ENCODE data around the gene RARA. TPM values are rescaled to one million over a fixed set of nuclear protein-coding genes. Genes with fewer than 3 reads are reported as not detected.
"Not testable (repeated sequence)": the region's sequence is repeated elsewhere in the genome, so short reads cannot be mapped to it uniquely, and the experiment has no call there.

The RARA gene
- total RNA-seq, 1 experiment from 2014 or later = 25.4 TPM

DNA sequence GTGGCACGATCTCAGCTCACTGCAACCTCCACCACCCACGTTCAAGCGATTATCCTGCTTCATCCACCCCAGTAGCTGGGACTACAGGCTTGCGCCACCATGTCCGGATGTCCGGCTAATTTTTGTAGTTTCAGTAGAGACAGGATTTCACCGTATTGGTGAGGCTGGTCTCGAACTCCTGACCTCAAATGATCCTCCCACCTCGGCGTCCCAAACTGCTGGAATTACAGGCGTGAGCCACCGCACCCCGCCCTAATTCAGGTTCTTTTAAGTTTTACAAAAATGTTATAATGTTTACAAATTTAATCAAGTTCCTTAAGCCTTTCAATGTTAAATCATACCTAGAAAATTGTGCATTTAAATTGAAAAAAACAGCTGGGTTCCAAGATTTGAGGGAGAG lies 68.9 kb downstream of the RARA start:
- no peaks in the 10 kb centered on the region for H3K27me3 ChIP-seq (replicated peaks; ENCODE audit: insufficient read depth, low read depth, low read length, poor library complexity)
- intact Hi-C loops (cut with micrococcal nuclease; ENCODE audit: unreplicated experiment) = no loop called here
- no peaks in the 10 kb centered on the region for H3K9me3 ChIP-seq (ENCODE audit: low read depth, low read length, poor library complexity, severe bottlenecking)
- TF ChIP-seq EZH2 (IDR thresholded peaks at IDR 0.05; ENCODE audit: borderline replicate concordance, low read depth, low read length, poor library complexity, severe bottlenecking) = no peak
- TF ChIP-seq, protein P1, sequence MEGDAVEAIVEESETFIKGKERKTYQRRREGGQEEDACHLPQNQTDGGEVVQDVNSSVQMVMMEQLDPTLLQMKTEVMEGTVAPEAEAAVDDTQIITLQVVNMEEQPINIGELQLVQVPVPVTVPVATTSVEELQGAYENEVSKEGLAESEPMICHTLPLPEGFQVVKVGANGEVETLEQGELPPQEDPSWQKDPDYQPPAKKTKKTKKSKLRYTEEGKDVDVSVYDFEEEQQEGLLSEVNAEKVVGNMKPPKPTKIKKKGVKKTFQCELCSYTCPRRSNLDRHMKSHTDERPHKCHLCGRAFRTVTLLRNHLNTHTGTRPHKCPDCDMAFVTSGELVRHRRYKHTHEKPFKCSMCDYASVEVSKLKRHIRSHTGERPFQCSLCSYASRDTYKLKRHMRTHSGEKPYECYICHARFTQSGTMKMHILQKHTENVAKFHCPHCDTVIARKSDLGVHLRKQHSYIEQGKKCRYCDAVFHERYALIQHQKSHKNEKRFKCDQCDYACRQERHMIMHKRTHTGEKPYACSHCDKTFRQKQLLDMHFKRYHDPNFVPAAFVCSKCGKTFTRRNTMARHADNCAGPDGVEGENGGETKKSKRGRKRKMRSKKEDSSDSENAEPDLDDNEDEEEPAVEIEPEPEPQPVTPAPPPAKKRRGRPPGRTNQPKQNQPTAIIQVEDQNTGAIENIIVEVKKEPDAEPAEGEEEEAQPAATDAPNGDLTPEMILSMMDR (conservative IDR thresholded peaks at IDR 0.05; ENCODE audit: low read depth, low read length) = no peak
- no peak overlapping the region for H3K4me3 ChIP-seq (ENCODE audit: low read depth, low read length, poor library complexity, severe bottlenecking)
- H3K4me1 ChIP-seq (ENCODE audit: insufficient read depth, low read length, poor library complexity, severe bottlenecking) = no peaks in the 10 kb centered on the region
- BruUV-seq (replicated peaks) = no TSS peak
- no peak for DNase-seq (ENCODE audit: low spot score)
- no peak overlapping the region for H3K27ac ChIP-seq (ENCODE audit: low read depth, low read length, poor library complexity, severe bottlenecking)
- ChIA-PET CTCF (no interaction called here), POLR2A (ENCODE audit: low non-redundant PET) (no interaction called here)
- H3K36me3 ChIP-seq (ENCODE audit: insufficient read depth, low read length, poor library complexity, severe bottlenecking) = no peaks in the 10 kb centered on the region

DNA sequence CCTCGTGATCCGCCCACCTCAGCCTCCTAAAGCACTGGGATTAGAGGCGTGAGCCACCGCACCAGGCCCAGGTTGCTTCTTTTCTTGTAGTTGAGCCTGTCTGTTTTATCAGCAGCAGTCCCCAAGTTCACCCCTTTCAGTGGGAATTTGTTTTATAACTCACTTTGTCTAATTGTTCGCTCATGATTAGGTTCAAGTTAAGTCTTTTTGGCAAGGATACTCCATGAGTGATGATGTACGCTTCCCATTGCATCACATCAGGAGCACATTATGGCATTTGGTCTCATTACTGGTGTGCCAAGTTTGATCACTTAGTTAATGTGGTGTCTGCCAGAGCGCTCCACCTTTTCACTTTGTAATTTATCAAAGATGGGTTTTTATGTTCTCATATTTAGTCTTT lies 70.0 kb downstream of the RARA start:
- Histone ChIP-seq H3K4me3 (ENCODE audit: low read depth, low read length, poor library complexity, severe bottlenecking) (no peak overlapping the region), H3K9me3 (ENCODE audit: low read depth, low read length, poor library complexity, severe bottlenecking) (no peaks in the 10 kb centered on the region), H3K27me3 (replicated peaks; ENCODE audit: insufficient read depth, low read depth, low read length, poor library complexity) (no peaks in the 10 kb centered on the region), H3K27ac (ENCODE audit: low read depth, low read length, poor library complexity, severe bottlenecking) (no peak overlapping the region), H3K4me1 (ENCODE audit: insufficient read depth, low read length, poor library complexity, severe bottlenecking) (no peaks in the 10 kb centered on the region), H3K36me3 (ENCODE audit: insufficient read depth, low read length, poor library complexity, severe bottlenecking) (no peaks in the 10 kb centered on the region)
- CTCF ChIA-PET = no interaction called here
- TF ChIP-seq EZH2 (IDR thresholded peaks at IDR 0.05; ENCODE audit: borderline replicate concordance, low read depth, low read length, poor library complexity, severe bottlenecking) = no peak
- TF ChIP-seq, protein P1 (conservative IDR thresholded peaks at IDR 0.05; ENCODE audit: low read depth, low read length) = no peak
- no TSS peak for BruUV-seq (replicated peaks)
- intact Hi-C loops (cut with micrococcal nuclease; ENCODE audit: unreplicated experiment) = no loop called here
- no peak for DNase-seq (ENCODE audit: low spot score)
- POLR2A ChIA-PET (ENCODE audit: low non-redundant PET) = no interaction called here

DNA sequence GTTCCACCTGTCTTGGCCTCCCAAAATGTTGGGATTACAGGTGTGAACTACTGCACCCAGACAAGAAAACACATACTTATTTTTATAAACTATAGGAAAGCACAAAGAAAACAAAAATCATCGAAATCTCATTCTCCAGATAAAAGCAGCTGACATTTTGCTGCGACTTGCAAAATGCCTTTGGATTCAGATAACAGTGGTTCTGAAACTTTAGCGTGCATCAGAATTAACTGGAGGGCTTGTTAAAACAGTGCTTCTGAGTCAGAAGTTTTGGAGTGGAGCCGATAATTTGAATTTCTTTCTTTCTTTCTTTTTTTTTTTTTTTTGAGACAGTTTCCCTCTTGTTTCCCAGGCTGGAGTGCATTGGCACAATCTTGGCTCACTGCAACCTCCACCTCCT lies 73.3 kb downstream of the RARA start:
- Histone ChIP-seq H3K4me3 (ENCODE audit: low read depth, low read length, poor library complexity, severe bottlenecking) (no peak overlapping the region), H3K36me3 (ENCODE audit: insufficient read depth, low read length, poor library complexity, severe bottlenecking) (peaks cover under 1% of the 10 kb centered on the region), H3K27ac (ENCODE audit: low read depth, low read length, poor library complexity, severe bottlenecking) (no peak overlapping the region), H3K4me1 (ENCODE audit: insufficient read depth, low read length, poor library complexity, severe bottlenecking) (no peaks in the 10 kb centered on the region), H3K27me3 (replicated peaks; ENCODE audit: insufficient read depth, low read depth, low read length, poor library complexity) (no peaks in the 10 kb centered on the region), H3K9me3 (ENCODE audit: low read depth, low read length, poor library complexity, severe bottlenecking) (no peaks in the 10 kb centered on the region)
- BruUV-seq (replicated peaks) = no TSS peak
- ChIA-PET POLR2A (ENCODE audit: low non-redundant PET) (no interaction called here), CTCF (no interaction called here)
- TF ChIP-seq EZH2 (IDR thresholded peaks at IDR 0.05; ENCODE audit: borderline replicate concordance, low read depth, low read length, poor library complexity, severe bottlenecking) = no peak
- TF ChIP-seq, protein P1 (conservative IDR thresholded peaks at IDR 0.05; ENCODE audit: low read depth, low read length) = no peak
- intact Hi-C loops (cut with micrococcal nuclease; ENCODE audit: unreplicated experiment) = no loop called here
- DNase-seq (ENCODE audit: low spot score) = no peak

DNA sequence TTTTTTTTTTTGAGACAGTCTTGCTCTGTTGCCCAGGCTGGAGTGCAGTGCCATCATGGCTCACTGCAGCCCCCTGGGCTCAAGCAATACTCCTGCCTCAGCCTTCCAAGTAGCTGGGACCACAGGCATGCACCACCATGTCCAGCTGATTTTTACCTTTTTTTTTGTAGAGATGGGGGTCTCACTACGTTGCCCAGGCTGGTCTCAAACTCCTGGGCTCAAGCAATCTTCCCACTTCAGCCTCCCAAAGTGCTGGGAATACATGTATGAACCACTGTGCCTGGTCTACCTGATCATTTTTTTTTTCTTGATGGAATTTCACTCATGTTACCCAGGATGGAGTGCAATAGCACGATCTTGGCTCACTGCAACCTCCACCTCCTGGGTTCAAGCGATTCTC lies 77.6 kb downstream of the RARA start:
- H3K27me3 ChIP-seq (replicated peaks; ENCODE audit: insufficient read depth, low read depth, low read length, poor library complexity); intact Hi-C loops (cut with micrococcal nuclease; ENCODE audit: unreplicated experiment); DNase-seq (ENCODE audit: low spot score); H3K27ac ChIP-seq (ENCODE audit: low read depth, low read length, poor library complexity, severe bottlenecking); BruUV-seq (replicated peaks); H3K9me3 ChIP-seq (ENCODE audit: low read depth, low read length, poor library complexity, severe bottlenecking); H3K4me3 ChIP-seq (ENCODE audit: low read depth, low read length, poor library complexity, severe bottlenecking); CTCF ChIA-PET; H3K4me1 ChIP-seq (ENCODE audit: insufficient read depth, low read length, poor library complexity, severe bottlenecking): not testable (repeated sequence)
- H3K36me3 ChIP-seq (ENCODE audit: insufficient read depth, low read length, poor library complexity, severe bottlenecking) = peaks cover 41% of the 10 kb centered on the region
- POLR2A ChIA-PET (ENCODE audit: low non-redundant PET) = interaction anchor here (0.7 kb wide), 1 partner anchor 84 kb away, joined by 3 read pairs; no protein-coding TSS in a partner anchor

Data from A673 (cell line).